Measurements from ENCODE around the gene MIPEP. TPM values are rescaled to one million over a fixed set of nuclear protein-coding genes. Genes with fewer than 3 reads are reported as not detected.

Gene MIPEP
- total RNA-seq, 1 experiment from 2014 or later = 25.4 TPM

GRCh38 chr13:23753458-23753857 lies 135.7 kb downstream of the MIPEP start:
- POLR2A ChIA-PET (ENCODE audit: low non-redundant PET) = no interaction called here
- Histone ChIP-seq H3K4me3 (ENCODE audit: low read depth, low read length, poor library complexity, severe bottlenecking) (no peak overlapping the region), H3K27ac (ENCODE audit: low read depth, low read length, poor library complexity, severe bottlenecking) (no peak overlapping the region), H3K9me3 (ENCODE audit: low read depth, low read length, poor library complexity, severe bottlenecking) (no peaks in the 10 kb centered on the region), H3K36me3 (ENCODE audit: insufficient read depth, low read length, poor library complexity, severe bottlenecking) (no peaks in the 10 kb centered on the region), H3K27me3 (replicated peaks; ENCODE audit: insufficient read depth, low read depth, low read length, poor library complexity) (no peaks in the 10 kb centered on the region), H3K4me1 (ENCODE audit: insufficient read depth, low read length, poor library complexity, severe bottlenecking) (no peaks in the 10 kb centered on the region)
- intact Hi-C loops (cut with micrococcal nuclease; ENCODE audit: unreplicated experiment) = no loop called here
- CTCF ChIA-PET = no interaction called here
- no TSS peak for BruUV-seq (replicated peaks)
- no peak for DNase-seq (ENCODE audit: low spot score)
- no peak for TF ChIP-seq CTCF (conservative IDR thresholded peaks at IDR 0.05; ENCODE audit: low read depth, low read length)
- no peak for TF ChIP-seq EZH2 (IDR thresholded peaks at IDR 0.05; ENCODE audit: borderline replicate concordance, low read depth, low read length, poor library complexity, severe bottlenecking)

- ChIA-PET CTCF (no interaction called here), POLR2A (ENCODE audit: low non-redundant PET) (no interaction called here)
- no peak for DNase-seq (ENCODE audit: low spot score)
Observed at GRCh38 chr13:23752111-23753001, 136.8 kb downstream of the MIPEP start.

GRCh38 chr13:23751195-23751594 lies 138.0 kb downstream of the MIPEP start:
- Histone ChIP-seq H3K27me3 (replicated peaks; ENCODE audit: insufficient read depth, low read depth, low read length, poor library complexity) (no peaks in the 10 kb centered on the region), H3K36me3 (ENCODE audit: insufficient read depth, low read length, poor library complexity, severe bottlenecking) (no peaks in the 10 kb centered on the region), H3K4me3 (ENCODE audit: low read depth, low read length, poor library complexity, severe bottlenecking) (no peak overlapping the region), H3K9me3 (ENCODE audit: low read depth, low read length, poor library complexity, severe bottlenecking) (no peaks in the 10 kb centered on the region), H3K4me1 (ENCODE audit: insufficient read depth, low read length, poor library complexity, severe bottlenecking) (no peaks in the 10 kb centered on the region), H3K27ac (ENCODE audit: low read depth, low read length, poor library complexity, severe bottlenecking) (no peak overlapping the region)
- TF ChIP-seq EZH2 (IDR thresholded peaks at IDR 0.05; ENCODE audit: borderline replicate concordance, low read depth, low read length, poor library complexity, severe bottlenecking) (no peak), CTCF (conservative IDR thresholded peaks at IDR 0.05; ENCODE audit: low read depth, low read length) (no peak)
- POLR2A ChIA-PET (ENCODE audit: low non-redundant PET) = interaction anchor here (0.7 kb wide), 1 partner anchor 37 kb away, joined by 3 read pairs; no protein-coding TSS in a partner anchor
- CTCF ChIA-PET = no interaction called here
- DNase-seq (ENCODE audit: low spot score) = no peak
- no TSS peak for BruUV-seq (replicated peaks)
- intact Hi-C loops (cut with micrococcal nuclease; ENCODE audit: unreplicated experiment) = no loop called here

More at GRCh38 chr13:23752111-23753001, 136.8 kb downstream of the MIPEP start:
- Histone ChIP-seq H3K27ac (ENCODE audit: low read depth, low read length, poor library complexity, severe bottlenecking) (no peak overlapping the region), H3K4me1 (ENCODE audit: insufficient read depth, low read length, poor library complexity, severe bottlenecking) (no peaks in the 10 kb centered on the region), H3K4me3 (ENCODE audit: low read depth, low read length, poor library complexity, severe bottlenecking) (no peak overlapping the region), H3K9me3 (ENCODE audit: low read depth, low read length, poor library complexity, severe bottlenecking) (no peaks in the 10 kb centered on the region), H3K27me3 (replicated peaks; ENCODE audit: insufficient read depth, low read depth, low read length, poor library complexity) (no peaks in the 10 kb centered on the region), H3K36me3 (ENCODE audit: insufficient read depth, low read length, poor library complexity, severe bottlenecking) (no peaks in the 10 kb centered on the region)
- BruUV-seq (replicated peaks) = no TSS peak
- TF ChIP-seq EZH2 (IDR thresholded peaks at IDR 0.05; ENCODE audit: borderline replicate concordance, low read depth, low read length, poor library complexity, severe bottlenecking) (no peak), CTCF (conservative IDR thresholded peaks at IDR 0.05; ENCODE audit: low read depth, low read length) (no peak)
- intact Hi-C loops (cut with micrococcal nuclease; ENCODE audit: unreplicated experiment) = no loop called here
